HG03575 (cell line): Measurements from ENCODE around the gene RIOK1.

Experiments used
- ATAC-seq: cut with Tn5 transposase; IDR thresholded peaks from one replicate; pipeline ENCODE4 v1.9.1; 2021; ENCODE audit not compliant: unreplicated experiment, insufficient number of reproducible peaks, low FRiP score; ENCODE audit errors: extremely low read depth

The RIOK1 gene

DNA sequence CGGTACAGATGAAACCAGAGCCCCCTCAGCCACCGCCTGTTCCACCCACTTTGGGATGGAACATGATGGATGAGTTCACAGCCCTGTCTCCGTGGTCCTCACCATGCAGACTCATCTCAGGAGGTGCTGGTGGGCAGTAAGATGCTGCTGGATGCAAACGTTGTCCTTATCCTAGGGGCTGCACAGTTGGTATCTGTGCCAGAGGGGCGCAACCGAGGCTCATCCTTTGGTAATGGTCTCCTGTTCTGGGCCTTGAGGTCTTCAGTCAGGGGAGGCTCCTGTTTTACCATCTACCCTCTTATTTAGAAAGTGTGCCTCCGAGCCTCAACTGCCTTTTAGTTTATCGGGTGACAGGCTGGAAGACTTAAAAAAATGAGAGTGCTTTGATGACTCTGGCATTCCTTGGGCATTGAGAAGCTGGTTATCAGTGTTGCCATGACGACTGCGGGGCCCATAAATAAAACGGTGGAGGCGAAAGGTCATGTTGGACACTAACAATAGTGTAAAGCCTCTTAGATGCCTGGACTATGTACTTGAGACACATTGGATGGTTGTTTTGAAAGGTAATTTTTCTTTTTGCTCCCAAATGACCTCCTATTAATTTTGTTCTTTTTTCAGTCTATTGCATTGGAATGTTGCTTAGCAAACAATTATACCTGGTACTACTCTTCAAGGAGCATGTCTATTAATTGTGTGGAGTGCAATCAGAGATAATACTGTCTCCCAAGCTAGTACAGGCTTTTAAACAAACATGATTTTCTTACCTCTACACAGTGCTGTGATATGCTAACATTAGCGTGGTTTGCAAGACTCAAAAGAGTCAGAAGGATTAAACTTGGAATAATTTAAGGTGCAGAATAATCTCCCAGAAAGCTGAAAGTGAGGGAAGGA is 77.6 kb downstream of the RIOK1 start:
- ATAC-seq: no peak
